ENCODE measurements around the gene KIRREL3.

DNA sequence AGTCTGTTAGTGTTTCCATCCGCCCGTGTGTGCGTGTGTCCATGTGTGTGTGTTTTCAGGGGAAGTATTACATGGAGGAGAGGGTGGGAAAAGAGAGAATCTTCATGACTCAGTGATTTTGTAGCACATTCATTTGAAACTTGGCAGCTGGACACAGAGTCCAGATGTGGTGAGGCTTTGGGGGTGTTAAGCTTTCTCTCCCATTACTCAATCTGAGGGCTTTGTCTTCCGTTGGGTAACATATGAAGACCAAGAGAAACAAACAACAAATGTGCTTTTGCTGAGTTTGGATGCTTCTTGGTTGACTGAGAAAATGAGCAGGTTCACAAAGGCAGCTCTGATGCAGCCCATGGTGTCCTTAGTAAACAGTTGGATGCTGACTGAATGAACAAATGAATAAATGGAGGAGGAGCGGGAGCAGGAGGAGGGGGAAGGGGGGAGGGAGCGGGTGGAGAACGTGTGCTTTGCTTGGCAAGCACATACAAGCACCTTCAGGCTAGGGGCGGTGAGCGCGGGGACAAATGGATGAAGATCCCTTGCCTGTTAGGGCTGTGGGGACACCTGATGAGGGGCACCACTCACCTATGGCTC is 540.8 kb downstream of the KIRREL3 start:
- TF ChIP-seq GATA2 (IDR thresholded peaks at IDR 0.05; ENCODE audit: low read depth, low read length) (no peak), GATA3 (IDR thresholded peaks at IDR 0.05; ENCODE audit: low read depth, low read length) (no peak)
